Thyroid gland (tissue), 4 donors: Measurements from ENCODE around the gene OR52B4. TPM values are rescaled to one million over a fixed set of nuclear protein-coding genes. Genes with fewer than 3 reads are reported as not detected.
"Not testable (repeated sequence)": the region's sequence is repeated elsewhere in the genome, so short reads cannot be mapped to it uniquely, and the experiment has no call there.

ENCODE experiments used
- DNase-seq, 2 donors: peaks; one replicate each; pipeline ENCODE4 v3.0.0-alpha.2; 2019
- H3K27ac ChIP-seq, 3 donors: fragments of 200-600 bp; sonication (generic); 1 replicate in 2 of 3; 2 replicates in 1 of 3; pipeline ENCODE4 v1.5.1; 2016 to 2019; ENCODE audit warnings: mild to moderate bottlenecking in 1 of 3, moderate library complexity in 1 of 3
- H3K27me3 ChIP-seq: fragments of 200-600 bp; sonication (generic); one replicate; pipeline ENCODE4 v1.5.1; 2019
- H3K36me3 ChIP-seq, 2 donors: fragments of 200-600 bp; sonication (generic); one replicate each; pipeline ENCODE4 v1.5.1; 2016 to 2019
- H3K4me1 ChIP-seq, 2 donors: fragments of 200-600 bp; sonication (generic); one replicate each; pipeline ENCODE4 v1.5.1; 2017 to 2019
- H3K4me3 ChIP-seq, 3 donors: fragments of 200-600 bp; sonication (generic); replicated peaks in 1 of 3; 1 replicate in 2 of 3; 2 replicates in 1 of 3; pipeline ENCODE4 v1.5.1; 2016; ENCODE audit warnings: mild to moderate bottlenecking in 1 of 3
- H3K9me3 ChIP-seq: fragments of 200-600 bp; sonication (generic); one replicate; pipeline ENCODE4 v1.5.1; 2017
- POLR2A ChIP-seq, 2 donors: fragments of 450-650 bp; IDR thresholded peaks; one replicate each; pipeline ENCODE4 v1.6.1; 2017; ENCODE audit warnings: antibody characterized with exemption in 2 of 2, mild to moderate bottlenecking in 2 of 2, moderate library complexity in 1 of 2
- WGBS, 2 donors: methylation state at CpG; one replicate each; pipeline ENCODE4 v1.1.5; 2017; 5-methylcytosine and 5-hydroxymethylcytosine counted together
- intact Hi-C: fragments of 100-400 bp; cut with DNase I; formaldehyde crosslinking; loops from one replicate; pipeline ENCODE4 v1.15.1; 2023
- total RNA-seq, 4 donors: library from RNA; depleted of rRNA; stranded (reverse); fragments of >200 nt; gene quantifications; one replicate each; pipeline ENCODE4 v1.2.3, GENCODE V29; 2016
- TF ChIP-seq, protein P1 (sequence below), 6 experiments: fragments of 200-600 bp in 3 of 6; fragments of 450-650 bp in 3 of 6; sonication (generic) in 3 of 6; IDR thresholded peaks; one replicate each; pipeline ENCODE4 v1.5.1; 2016 to 2019; ENCODE audit warnings: antibody characterized with exemption in 6 of 6, mild to moderate bottlenecking in 2 of 6, inconsistent platforms in 1 of 6, moderate library complexity in 1 of 6

OR52B4 gene
- total RNA-seq = not detected

DNA sequence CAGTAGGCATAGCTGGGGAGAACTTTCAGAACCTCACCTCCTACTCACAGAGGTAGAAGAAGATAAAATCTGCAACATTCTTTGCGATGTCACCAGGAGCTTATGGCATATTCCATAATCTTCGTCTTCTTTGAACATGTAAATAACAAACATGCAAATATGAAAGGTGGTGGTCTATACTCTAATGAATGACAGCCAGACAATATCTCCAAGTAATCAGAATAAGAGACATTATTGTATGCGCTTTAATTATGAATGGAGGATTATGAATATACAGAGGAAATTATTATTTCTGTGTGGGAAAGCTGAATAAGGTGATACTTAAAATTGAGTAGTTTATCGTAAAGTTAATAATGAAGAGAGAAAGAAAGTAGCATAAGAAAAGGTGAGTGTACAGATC lies at the start of gene OR52B4:
TSS of gene OR52B4 (minus strand) at position 101 of the 400 bp plus-strand sequence. CDS start at position 10, 91 bp downstream.
- Histone ChIP-seq H3K4me3 (no peak within 1 kb of the TSS), H3K4me1 (no peaks in the 10 kb centered on the region), H3K36me3 (no peaks in the 10 kb centered on the region), H3K27ac (no peak within 1 kb of the TSS), H3K27me3 (no peaks in the 10 kb centered on the region), H3K9me3 (no peaks in the 10 kb centered on the region)
- no peak for DNase-seq
- intact Hi-C loops = no loop called here
- TF ChIP-seq, protein P1, sequence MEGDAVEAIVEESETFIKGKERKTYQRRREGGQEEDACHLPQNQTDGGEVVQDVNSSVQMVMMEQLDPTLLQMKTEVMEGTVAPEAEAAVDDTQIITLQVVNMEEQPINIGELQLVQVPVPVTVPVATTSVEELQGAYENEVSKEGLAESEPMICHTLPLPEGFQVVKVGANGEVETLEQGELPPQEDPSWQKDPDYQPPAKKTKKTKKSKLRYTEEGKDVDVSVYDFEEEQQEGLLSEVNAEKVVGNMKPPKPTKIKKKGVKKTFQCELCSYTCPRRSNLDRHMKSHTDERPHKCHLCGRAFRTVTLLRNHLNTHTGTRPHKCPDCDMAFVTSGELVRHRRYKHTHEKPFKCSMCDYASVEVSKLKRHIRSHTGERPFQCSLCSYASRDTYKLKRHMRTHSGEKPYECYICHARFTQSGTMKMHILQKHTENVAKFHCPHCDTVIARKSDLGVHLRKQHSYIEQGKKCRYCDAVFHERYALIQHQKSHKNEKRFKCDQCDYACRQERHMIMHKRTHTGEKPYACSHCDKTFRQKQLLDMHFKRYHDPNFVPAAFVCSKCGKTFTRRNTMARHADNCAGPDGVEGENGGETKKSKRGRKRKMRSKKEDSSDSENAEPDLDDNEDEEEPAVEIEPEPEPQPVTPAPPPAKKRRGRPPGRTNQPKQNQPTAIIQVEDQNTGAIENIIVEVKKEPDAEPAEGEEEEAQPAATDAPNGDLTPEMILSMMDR (IDR thresholded peaks at IDR 0.05) = no peak
- no peak for TF ChIP-seq POLR2A (IDR thresholded peaks at IDR 0.05)
- 97 to 98% methylated on average over 4 of the region's 4 CpGs for WGBS, 2 donors

- no peaks in the 10 kb centered on the region for H3K27me3 ChIP-seq
- H3K9me3 ChIP-seq = no peaks in the 10 kb centered on the region
- WGBS, 2 donors = 74 to 76% methylated on average over 1 of the region's 1 CpG
- H3K27ac ChIP-seq = no peak overlapping the region
- no peaks in the 10 kb centered on the region for H3K4me1 ChIP-seq
- no peak for DNase-seq
- intact Hi-C loops = no loop called here
- H3K4me3 ChIP-seq = no peak overlapping the region
- H3K36me3 ChIP-seq = no peaks in the 10 kb centered on the region
- TF ChIP-seq, protein P1 (IDR thresholded peaks at IDR 0.05) = no peak
- TF ChIP-seq POLR2A (IDR thresholded peaks at IDR 0.05) = no peak
Measured at GRCh38 chr11:4416816-4417215, 48.6 kb upstream of the OR52B4 start.

- no peaks in the 10 kb centered on the region for H3K27me3 ChIP-seq
- no peaks in the 10 kb centered on the region for H3K9me3 ChIP-seq
- no peaks in the 10 kb centered on the region for H3K36me3 ChIP-seq
- DNase-seq = no peak
- TF ChIP-seq POLR2A (IDR thresholded peaks at IDR 0.05) = no peak
- TF ChIP-seq, protein P1 (IDR thresholded peaks at IDR 0.05) = no peak
- no peak overlapping the region for H3K4me3 ChIP-seq
- 61 to 72% methylated on average over 1 of the region's 1 CpG for WGBS, 2 donors
- no peak overlapping the region for H3K27ac ChIP-seq
- no peaks in the 10 kb centered on the region for H3K4me1 ChIP-seq
- intact Hi-C loops = no loop called here
Measured at GRCh38 chr11:4416306-4416705, 48.1 kb upstream of the OR52B4 start.

DNA sequence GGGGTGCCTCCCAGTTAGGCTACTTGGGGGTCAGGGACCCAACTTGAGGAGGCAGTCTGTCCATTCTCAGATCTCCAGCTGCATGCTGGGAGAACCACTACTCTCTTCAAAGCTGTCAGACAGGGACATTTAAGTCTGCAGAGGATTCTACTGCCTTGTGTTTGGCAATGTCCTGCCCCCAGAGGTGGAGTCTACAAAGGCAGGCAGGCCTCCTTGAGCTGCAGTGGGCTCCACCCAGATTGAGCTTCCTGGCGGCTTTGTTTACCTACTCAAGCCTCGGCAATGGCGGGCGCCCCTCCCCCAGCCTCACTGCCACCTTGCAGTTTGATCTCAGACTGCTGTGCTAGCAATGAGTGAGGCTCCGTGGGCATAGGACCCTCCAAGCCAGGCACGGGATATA lies 38.0 kb upstream of the OR52B4 start:
- WGBS, 2 donors = 73 to 84% methylated on average over 2 to 3 of the region's 6 CpGs
- H3K27me3 ChIP-seq, H3K36me3 ChIP-seq, intact Hi-C loops, H3K9me3 ChIP-seq, DNase-seq, H3K4me3 ChIP-seq, H3K27ac ChIP-seq, H3K4me1 ChIP-seq: not testable (repeated sequence)

- H3K27me3 ChIP-seq = no peaks in the 10 kb centered on the region
- WGBS, 2 donors = 41% methylated on average over 11 of the region's 11 CpGs
- peak overlapping the region in 2 of 3 donors; percentile 99 to 100 for H3K4me3 ChIP-seq
- TF ChIP-seq, protein P1 (IDR thresholded peaks at IDR 0.05) = no peak
- peak in 1 of 2 donors; percentile 9 for TF ChIP-seq POLR2A (IDR thresholded peaks at IDR 0.05)
- intact Hi-C loops = no loop called here
- DNase-seq = no peak
- H3K4me1 ChIP-seq = peaks cover 5 to 7% of the 10 kb centered on the region in 2 donors
- H3K27ac ChIP-seq = no peak overlapping the region
- H3K9me3 ChIP-seq = no peaks in the 10 kb centered on the region
- H3K36me3 ChIP-seq = peaks cover 9 to 10% of the 10 kb centered on the region in 2 donors
Measured at GRCh38 chr11:4393858-4394223, 25.7 kb upstream of the OR52B4 start.
